Measurements from ENCODE around the gene ATCAY. TPM values are rescaled to one million over a fixed set of nuclear protein-coding genes. Genes with fewer than 3 reads are reported as not detected.

Gene ATCAY
- total RNA-seq, 1 donor from 2014 or later, result 15.8 TPM

GRCh38 chr19:3959766-3960131 is 79.3 kb downstream of the ATCAY start:
- Histone ChIP-seq H3K4me2 (no peak overlapping the region), H3K27me3 (no peaks in the 10 kb centered on the region), H4K20me1 (ENCODE audit: low read depth) (peaks cover 18% of the 10 kb centered on the region), H3K4me3 (no peak overlapping the region), H3K4me1 (no peaks in the 10 kb centered on the region), H2AFZ (replicated peaks) (no peak overlapping the region), H3K9ac (no peak overlapping the region), H3K36me3 (no peaks in the 10 kb centered on the region), H3F3A (ENCODE audit: low read depth) (no peaks in the 10 kb centered on the region), H3K79me2 (ENCODE audit: low read depth) (no peaks in the 10 kb centered on the region), H3K9me3 (ENCODE audit: low read depth) (no peaks in the 10 kb centered on the region), H3K27ac (no peak overlapping the region)
- no peak overlapping the region for H3K27ac Mint-ChIP-seq
- H3K4me3 Mint-ChIP-seq, result no peak overlapping the region
- no peaks in the 10 kb centered on the region for H3K4me1 Mint-ChIP-seq
- peaks cover 9% of the 10 kb centered on the region for H3K36me3 Mint-ChIP-seq
- no peak for TF ChIP-seq EZH2phosphoT487 (IDR thresholded peaks at IDR 0.05)
- TF ChIP-seq CTCF (IDR thresholded peaks at IDR 0.05), result no peak
- TF ChIP-seq EZH2 (IDR thresholded peaks at IDR 0.05), result no peak
- no peaks in the 10 kb centered on the region for H3K9me3 Mint-ChIP-seq
- H3K27me3 Mint-ChIP-seq (ENCODE audit: insufficient read depth, low read depth), result no peaks in the 10 kb centered on the region
- DNase-seq (ENCODE audit: low spot score), result no peak

- Histone ChIP-seq H3K4me2 (no peak overlapping the region), H3K4me1 (no peaks in the 10 kb centered on the region), H3K9ac (no peak overlapping the region), H3K4me3 (no peak overlapping the region), H3K27ac (no peak overlapping the region), H3K9me3 (ENCODE audit: low read depth) (no peaks in the 10 kb centered on the region), H3K79me2 (ENCODE audit: low read depth) (peaks cover 6% of the 10 kb centered on the region), H3F3A (ENCODE audit: low read depth) (no peaks in the 10 kb centered on the region), H3K27me3 (no peaks in the 10 kb centered on the region), H3K36me3 (no peaks in the 10 kb centered on the region), H2AFZ (replicated peaks) (no peak overlapping the region), H4K20me1 (ENCODE audit: low read depth) (peaks cover 25% of the 10 kb centered on the region)
- Mint-ChIP-seq H3K4me1 (no peaks in the 10 kb centered on the region), H3K9me3 (no peaks in the 10 kb centered on the region), H3K27me3 (ENCODE audit: insufficient read depth, low read depth) (no peaks in the 10 kb centered on the region), H3K36me3 (peaks cover 11% of the 10 kb centered on the region), H3K27ac (no peak overlapping the region), H3K4me3 (no peak overlapping the region)
- DNase-seq (ENCODE audit: low spot score), result no peak
- TF ChIP-seq CTCF (IDR thresholded peaks at IDR 0.05) (no peak), EZH2phosphoT487 (IDR thresholded peaks at IDR 0.05) (no peak), EZH2 (IDR thresholded peaks at IDR 0.05) (no peak)
Measured at GRCh38 chr19:3961007-3961406, 80.5 kb downstream of the ATCAY start.

GRCh38 chr19:3963458-3964255 is 83.2 kb downstream of the ATCAY start:
- no peak overlapping the region for H3K4me2 ChIP-seq
- peaks cover 29% of the 10 kb centered on the region for H3K79me2 ChIP-seq (ENCODE audit: low read depth)
- TF ChIP-seq CTCF (IDR thresholded peaks at IDR 0.05), result no peak
- no peak for TF ChIP-seq EZH2 (IDR thresholded peaks at IDR 0.05)
- no peak for TF ChIP-seq EZH2phosphoT487 (IDR thresholded peaks at IDR 0.05)
- Mint-ChIP-seq H3K4me3 (no peak overlapping the region), H3K36me3 (peaks cover 14% of the 10 kb centered on the region), H3K27ac (no peak overlapping the region), H3K27me3 (ENCODE audit: insufficient read depth, low read depth) (peaks cover 3% of the 10 kb centered on the region), H3K9me3 (no peaks in the 10 kb centered on the region), H3K4me1 (peaks cover 11% of the 10 kb centered on the region)
- no peak overlapping the region for H3K27ac ChIP-seq
- no peaks in the 10 kb centered on the region for H3K27me3 ChIP-seq
- H2AFZ ChIP-seq (replicated peaks), result no peak overlapping the region
- H4K20me1 ChIP-seq (ENCODE audit: low read depth), result peaks cover 49% of the 10 kb centered on the region
- DNase-seq (ENCODE audit: low spot score), result peak; percentile 1
- no peak overlapping the region for H3K9ac ChIP-seq
- no peak overlapping the region for H3K4me3 ChIP-seq
- H3K9me3 ChIP-seq (ENCODE audit: low read depth), result no peaks in the 10 kb centered on the region
- peaks cover 5% of the 10 kb centered on the region for H3K4me1 ChIP-seq
- H3F3A ChIP-seq (ENCODE audit: low read depth), result peaks cover 7% of the 10 kb centered on the region
- no peaks in the 10 kb centered on the region for H3K36me3 ChIP-seq
